HEK293T (cell line): Measurements from ENCODE around the gene RPS19.
A peak's percentile ranks its signal among the peaks of the same experiment; 100 is the strongest.

ENCODE experiments used
- CTCF ChIA-PET: fragments of 350-600 bp; formaldehyde crosslinking; extraction: SDS; loops from one replicate; lab custom pipeline; 2021; ENCODE audit warnings: antibody characterized with exemption, inconsistent platforms; lab: Yijun Ruan, JAX
- POLR2A ChIA-PET: fragments of 350-600 bp; formaldehyde crosslinking; extraction: SDS; loops from one replicate; lab custom pipeline; 2020; ENCODE audit warnings: antibody characterized with exemption, inconsistent platforms; lab: Yijun Ruan, JAX
- DNase-seq: peaks from one replicate; pipeline ENCODE4 v3.0.0; 2012; ENCODE audit warnings: mixed read lengths; ENCODE audit errors: extremely low spot score
- ARNT ChIP-seq: fragments of 450-650 bp; IDR thresholded peaks from 2 replicates; pipeline ENCODE4 v1.6.1; 2017; ENCODE audit warnings: mild to moderate bottlenecking
- BHLHE40 ChIP-seq: fragments of 450-650 bp; IDR thresholded peaks from 2 replicates; pipeline ENCODE4 v1.6.1; 2016; ENCODE audit warnings: mild to moderate bottlenecking, moderate library complexity, borderline replicate concordance
- CTBP1 ChIP-seq: fragments of 450-650 bp; IDR thresholded peaks from 2 replicates; pipeline ENCODE4 v1.6.1; 2016; ENCODE audit warnings: borderline replicate concordance
- ELF4 ChIP-seq: fragments of 450-650 bp; IDR thresholded peaks from 2 replicates; pipeline ENCODE4 v1.6.1; 2017; ENCODE audit warnings: antibody characterized with exemption
- FOXA1 ChIP-seq: fragments of 450-650 bp; IDR thresholded peaks from 2 replicates; pipeline ENCODE4 v1.6.1; 2016; ENCODE audit warnings: mild to moderate bottlenecking
- FOXK2 ChIP-seq: fragments of 450-650 bp; IDR thresholded peaks from 2 replicates; pipeline ENCODE4 v1.6.1; 2016; ENCODE audit warnings: mild to moderate bottlenecking
- FOXM1 ChIP-seq: fragments of 450-650 bp; IDR thresholded peaks from 2 replicates; pipeline ENCODE4 v1.6.1; 2017; ENCODE audit warnings: mild to moderate bottlenecking, borderline replicate concordance
- HDGF ChIP-seq: fragments of 450-650 bp; IDR thresholded peaks from 2 replicates; pipeline ENCODE4 v1.6.1; 2017; ENCODE audit warnings: antibody characterized with exemption, borderline replicate concordance
- L3MBTL2 ChIP-seq: fragments of 450-650 bp; conservative IDR thresholded peaks from 2 replicates; pipeline ENCODE4 v1.6.1; 2016; ENCODE audit warnings: mild to moderate bottlenecking
- LEF1 ChIP-seq: fragments of 450-650 bp; IDR thresholded peaks from 2 replicates; pipeline ENCODE4 v1.6.1; 2017; ENCODE audit warnings: mild to moderate bottlenecking, borderline replicate concordance
- NFRKB ChIP-seq: fragments of 450-650 bp; IDR thresholded peaks from 2 replicates; pipeline ENCODE4 v1.6.1; 2016; ENCODE audit warnings: mild to moderate bottlenecking, moderate library complexity
- SP1 ChIP-seq: fragments of 450-650 bp; IDR thresholded peaks from 2 replicates; pipeline ENCODE4 v1.6.1; 2017
- SUZ12 ChIP-seq: fragments of 450-650 bp; IDR thresholded peaks from 2 replicates; pipeline ENCODE4 v1.6.1; 2016; ENCODE audit warnings: mild to moderate bottlenecking
- TARDBP ChIP-seq: fragments of 450-650 bp; IDR thresholded peaks from 2 replicates; pipeline ENCODE4 v1.6.1; 2016
- ZNF384 ChIP-seq: fragments of 450-650 bp; IDR thresholded peaks from 2 replicates; pipeline ENCODE4 v1.6.1; 2016
- TF ChIP-seq, protein P1 (sequence below): fragments of 450-650 bp; IDR thresholded peaks from 2 replicates; pipeline ENCODE4 v1.6.1; 2016

The RPS19 gene

DNA sequence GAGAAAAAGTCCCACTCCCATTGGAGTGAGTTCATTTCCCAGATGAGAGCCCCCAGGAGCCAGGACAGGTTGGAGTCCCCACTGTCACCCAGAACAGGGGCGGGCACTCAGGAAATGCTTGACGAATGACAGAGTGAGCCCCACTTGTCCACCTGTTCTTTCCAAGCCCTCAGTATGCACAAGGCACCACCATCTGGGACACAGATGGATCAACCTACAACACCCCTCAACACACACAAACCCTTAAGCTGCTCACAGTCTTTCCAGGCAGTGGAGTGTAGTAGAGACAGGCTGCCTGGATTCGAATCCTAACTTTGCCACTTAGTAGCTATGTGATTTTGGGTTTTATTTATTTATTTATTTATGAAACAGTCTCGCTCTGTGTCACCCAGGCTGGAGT lies 30.9 kb downstream of the RPS19 start:
- CTCF ChIA-PET, result interaction anchor here (0.6 kb wide), 2 partner anchors 20 to 529 kb away, joined by 3 to 6 read pairs; no protein-coding TSS in a partner anchor

DNA sequence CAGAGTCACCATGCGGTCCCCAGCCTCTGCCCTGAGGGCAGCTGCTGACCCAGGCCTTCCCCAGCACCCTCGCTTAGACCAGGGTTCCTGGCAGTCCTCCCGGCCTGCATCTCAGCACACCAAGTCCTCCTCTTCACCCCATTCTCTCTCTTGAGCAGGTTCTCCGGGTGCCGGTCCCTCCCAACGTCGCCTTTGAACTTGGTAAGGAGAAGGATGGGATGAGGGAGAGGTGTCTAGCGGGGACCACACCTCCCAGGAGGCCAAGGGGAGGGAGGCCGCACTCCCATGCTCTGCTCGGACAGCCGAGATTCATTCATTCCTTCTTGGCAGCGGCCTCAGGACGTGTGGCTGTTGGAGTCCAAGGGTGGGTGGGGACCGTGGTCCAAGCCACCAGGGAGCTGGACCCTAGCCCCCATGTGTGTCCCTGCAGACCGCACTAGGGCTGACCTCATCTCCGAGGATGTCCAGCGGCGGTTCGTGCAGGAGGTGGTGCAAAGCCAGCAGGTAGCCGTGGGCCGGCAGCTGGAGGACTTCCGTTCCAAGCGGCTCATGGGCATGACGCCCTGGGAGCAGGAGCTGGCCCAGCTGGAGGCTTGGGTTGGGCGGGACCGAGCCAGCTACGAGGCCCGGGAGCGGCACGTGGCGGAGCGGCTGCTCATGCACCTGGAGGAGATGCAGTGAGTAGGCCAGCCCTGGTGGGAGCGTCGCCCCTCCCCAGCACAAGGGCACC lies 32.3 kb downstream of the RPS19 start:
- DNase-seq, result no peak
- TF ChIP-seq LEF1, result no peak
- no peak for TF ChIP-seq ELF4
- TF ChIP-seq FOXK2, result no peak
- no peak for TF ChIP-seq NFRKB
- TF ChIP-seq SP1, result no peak
- no peak for TF ChIP-seq ZNF384
- no peak for TF ChIP-seq HDGF
- no peak for TF ChIP-seq FOXA1
- TF ChIP-seq, protein P1, sequence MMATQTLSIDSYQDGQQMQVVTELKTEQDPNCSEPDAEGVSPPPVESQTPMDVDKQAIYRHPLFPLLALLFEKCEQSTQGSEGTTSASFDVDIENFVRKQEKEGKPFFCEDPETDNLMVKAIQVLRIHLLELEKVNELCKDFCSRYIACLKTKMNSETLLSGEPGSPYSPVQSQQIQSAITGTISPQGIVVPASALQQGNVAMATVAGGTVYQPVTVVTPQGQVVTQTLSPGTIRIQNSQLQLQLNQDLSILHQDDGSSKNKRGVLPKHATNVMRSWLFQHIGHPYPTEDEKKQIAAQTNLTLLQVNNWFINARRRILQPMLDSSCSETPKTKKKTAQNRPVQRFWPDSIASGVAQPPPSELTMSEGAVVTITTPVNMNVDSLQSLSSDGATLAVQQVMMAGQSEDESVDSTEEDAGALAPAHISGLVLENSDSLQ, result no peak
- no peak for TF ChIP-seq SUZ12
- no peak for TF ChIP-seq L3MBTL2
- no peak for TF ChIP-seq BHLHE40
- POLR2A ChIA-PET, result interaction anchor here (1.1 to 1.2 kb wide), 2 partner anchors 8 to 11 kb away, joined by 3 to 5 read pairs; no protein-coding TSS in a partner anchor
- CTCF ChIA-PET, result no interaction called here

More for the DNA sequence above, 30.9 kb downstream of the RPS19 start:
- DNase-seq, result no peak
- POLR2A ChIA-PET, result no interaction called here
- TF ChIP-seq CTBP1, result no peak
- TF ChIP-seq BHLHE40, result no peak
- no peak for TF ChIP-seq SP1
- no peak for TF ChIP-seq NFRKB
- TF ChIP-seq FOXK2, result no peak
- TF ChIP-seq ZNF384, result no peak
- TF ChIP-seq FOXA1, result no peak
- no peak for TF ChIP-seq FOXM1
- TF ChIP-seq TARDBP, result no peak
- TF ChIP-seq L3MBTL2, result no peak
- no peak for TF ChIP-seq SUZ12
- TF ChIP-seq, protein P1, result no peak

DNA sequence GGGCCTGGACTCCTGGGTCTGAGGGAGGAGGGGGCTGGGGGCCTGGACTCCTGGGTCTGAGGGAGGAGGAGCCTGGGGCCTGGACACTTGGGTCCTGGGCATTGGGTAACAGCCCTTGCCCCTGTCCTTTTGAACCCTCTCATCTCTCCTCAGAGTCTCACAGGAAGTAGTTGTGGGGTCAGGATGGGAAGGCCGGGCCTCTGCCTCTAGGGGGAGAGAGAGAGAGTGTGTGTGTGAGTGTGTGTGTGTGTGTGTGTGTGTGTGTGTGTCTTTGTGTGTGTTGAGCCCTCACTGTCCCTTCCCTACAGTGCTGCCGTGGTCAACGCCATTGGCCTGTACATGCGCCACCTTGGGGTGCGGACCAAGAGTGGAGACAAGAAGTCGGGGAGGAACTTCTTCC lies 33.8 kb downstream of the RPS19 start:
- ChIA-PET CTCF (no interaction called here), POLR2A (no interaction called here)
- peak; percentile 42 for DNase-seq

DNA sequence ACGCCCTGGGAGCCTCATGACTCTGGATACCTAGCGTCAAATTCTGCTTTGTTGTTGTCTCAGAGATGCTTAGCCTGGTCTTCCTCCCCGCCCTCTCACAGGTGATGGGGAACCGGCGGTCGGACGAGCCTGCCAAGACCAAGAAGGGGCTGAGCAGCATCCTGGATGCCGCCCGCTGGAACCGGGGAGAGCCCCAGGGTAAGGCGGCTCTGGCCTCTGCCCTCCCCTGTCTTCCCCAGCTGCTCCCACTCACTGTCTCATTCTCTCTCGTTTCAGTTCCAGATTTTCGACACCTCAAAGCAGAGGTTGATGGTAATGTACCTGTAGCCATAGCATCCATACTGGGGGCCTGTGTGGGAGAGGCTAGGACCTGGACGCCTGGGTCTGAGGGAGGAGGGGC lies 34.3 kb downstream of the RPS19 start:
- DNase-seq, result no peak
- ChIA-PET CTCF (no interaction called here), POLR2A (no interaction called here)
- TF ChIP-seq ELF4, result no peak
- TF ChIP-seq NFRKB, result no peak
- TF ChIP-seq CTBP1, result no peak
- no peak for TF ChIP-seq BHLHE40
- no peak for TF ChIP-seq ZNF384
- TF ChIP-seq HDGF, result no peak
- no peak for TF ChIP-seq FOXA1
- TF ChIP-seq ARNT, result no peak
- no peak for TF ChIP-seq SP1
- TF ChIP-seq LEF1, result no peak
- TF ChIP-seq FOXK2, result no peak
- TF ChIP-seq TARDBP, result no peak
- no peak for TF ChIP-seq FOXM1
- TF ChIP-seq L3MBTL2, result no peak

More for the DNA sequence above, 33.8 kb downstream of the RPS19 start:
- no peak for TF ChIP-seq FOXM1
- no peak for TF ChIP-seq FOXK2
- TF ChIP-seq ELF4, result no peak
- TF ChIP-seq SUZ12, result no peak
- TF ChIP-seq BHLHE40, result no peak
- no peak for TF ChIP-seq SP1
- no peak for TF ChIP-seq ARNT
- no peak for TF ChIP-seq LEF1
- TF ChIP-seq NFRKB, result no peak
- TF ChIP-seq ZNF384, result no peak
- TF ChIP-seq CTBP1, result no peak

DNA sequence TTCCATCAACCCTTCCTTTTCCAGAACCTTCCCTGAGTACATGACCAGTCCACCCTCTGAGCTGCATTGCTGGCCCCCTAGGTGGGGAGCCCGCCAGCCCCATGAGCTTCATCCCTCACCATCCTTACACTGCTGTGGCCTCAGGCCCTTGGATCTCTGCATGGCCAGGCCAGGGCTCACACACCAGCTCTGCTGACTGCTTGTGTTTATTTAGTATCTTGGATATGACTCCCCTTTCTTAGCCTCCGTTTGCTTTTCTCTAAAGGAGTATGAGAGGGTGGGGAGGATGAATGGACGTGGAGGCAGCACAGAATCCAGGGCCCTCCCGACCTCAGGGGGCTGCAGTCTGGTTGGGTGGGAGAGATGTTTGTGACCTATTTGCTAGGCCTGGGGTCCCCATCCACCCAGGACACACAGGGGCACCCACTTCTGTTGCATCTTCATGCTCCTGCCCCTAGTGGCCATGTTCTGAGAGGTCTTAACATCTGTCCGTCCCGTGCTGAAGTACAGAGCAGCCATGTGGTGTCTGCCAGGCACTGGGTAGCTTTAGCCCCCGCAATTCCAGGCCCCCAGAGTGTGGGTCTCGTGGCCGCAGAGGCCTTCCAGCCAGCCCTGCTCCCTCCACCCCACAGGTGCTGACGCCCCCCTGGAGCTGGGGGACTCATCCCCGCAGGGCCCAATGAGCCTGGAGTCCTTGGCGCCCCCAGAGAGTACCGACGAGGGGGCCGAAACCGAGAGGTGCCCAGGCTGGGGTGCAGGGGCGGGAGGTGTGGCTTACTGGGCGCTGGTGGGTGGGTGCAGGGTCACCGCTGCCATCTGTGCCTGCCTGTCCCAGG lies 35.9 kb downstream of the RPS19 start:
- no peak for DNase-seq
- POLR2A ChIA-PET, result no interaction called here
- CTCF ChIA-PET, result no interaction called here
- TF ChIP-seq, protein P1, result no peak
- TF ChIP-seq BHLHE40 (no peak), FOXK2 (no peak), TARDBP (no peak), L3MBTL2 (no peak), ZNF384 (no peak), ELF4 (no peak), SP1 (no peak), ARNT (no peak), LEF1 (no peak), CTBP1 (no peak), FOXM1 (no peak), NFRKB (no peak), SUZ12 (no peak), FOXA1 (no peak), HDGF (no peak)
